ENCODE results near the gene TMEM125.

TMEM125 gene

GRCh38 chr1:43235451-43236121 is 34.2 kb upstream of the TMEM125 start:
- Histone ChIP-seq H3K4me3 (ENCODE audit: low read depth, low read length, poor library complexity, severe bottlenecking) (no peak overlapping the region), H3K4me1 (ENCODE audit: insufficient read depth, low read length, severe bottlenecking) (no peaks in the 10 kb centered on the region), H3K27ac (ENCODE audit: low read depth, low read length, poor library complexity, severe bottlenecking) (no peak overlapping the region), H3K9me3 (ENCODE audit: low read length) (no peaks in the 10 kb centered on the region), H3K27me3 (ENCODE audit: insufficient read depth, low read length) (no peaks in the 10 kb centered on the region), H3F3A (ENCODE audit: insufficient read depth, low read length) (no peaks in the 10 kb centered on the region), H3K79me2 (ENCODE audit: insufficient read depth, low read length) (no peaks in the 10 kb centered on the region), H3K4me2 (ENCODE audit: low read length) (no peak overlapping the region), H3K9ac (ENCODE audit: low read length) (no peak overlapping the region), H3K36me3 (ENCODE audit: insufficient read depth, low read length) (no peaks in the 10 kb centered on the region), H4K20me1 (ENCODE audit: insufficient read depth, low read length) (no peaks in the 10 kb centered on the region), H3K9me2 (ENCODE audit: low read depth, low read length) (no peaks in the 10 kb centered on the region), H2AFZ (ENCODE audit: low read length) (no peak overlapping the region)
- TF ChIP-seq CTCF (IDR thresholded peaks at IDR 0.05; ENCODE audit: low read length) = no peak
- TF ChIP-seq EZH2 (IDR thresholded peaks at IDR 0.05; ENCODE audit: borderline replicate concordance, low read length) = no peak

GRCh38 chr1:43237121-43237520 is 32.7 kb upstream of the TMEM125 start:
- H3K9ac ChIP-seq (ENCODE audit: low read length) = no peak overlapping the region
- no peak overlapping the region for H3K4me2 ChIP-seq (ENCODE audit: low read length)
- H4K20me1 ChIP-seq (ENCODE audit: insufficient read depth, low read length) = no peaks in the 10 kb centered on the region
- no peaks in the 10 kb centered on the region for H3K4me1 ChIP-seq (ENCODE audit: insufficient read depth, low read length, severe bottlenecking)
- TF ChIP-seq EZH2 (IDR thresholded peaks at IDR 0.05; ENCODE audit: borderline replicate concordance, low read length) = no peak
- no peak for TF ChIP-seq CTCF (IDR thresholded peaks at IDR 0.05; ENCODE audit: low read length)
- H3K36me3 ChIP-seq (ENCODE audit: insufficient read depth, low read length) = no peaks in the 10 kb centered on the region
- H3K27me3 ChIP-seq (ENCODE audit: insufficient read depth, low read length) = no peaks in the 10 kb centered on the region
- no peaks in the 10 kb centered on the region for H3F3A ChIP-seq (ENCODE audit: insufficient read depth, low read length)
- no peak overlapping the region for H3K4me3 ChIP-seq (ENCODE audit: low read depth, low read length, poor library complexity, severe bottlenecking)
- H3K9me2 ChIP-seq (ENCODE audit: low read depth, low read length) = no peaks in the 10 kb centered on the region
- no peak overlapping the region for H3K27ac ChIP-seq (ENCODE audit: low read depth, low read length, poor library complexity, severe bottlenecking)
- H3K9me3 ChIP-seq (ENCODE audit: low read length) = no peaks in the 10 kb centered on the region
- H3K79me2 ChIP-seq (ENCODE audit: insufficient read depth, low read length) = no peaks in the 10 kb centered on the region
- no peak overlapping the region for H2AFZ ChIP-seq (ENCODE audit: low read length)

DNA sequence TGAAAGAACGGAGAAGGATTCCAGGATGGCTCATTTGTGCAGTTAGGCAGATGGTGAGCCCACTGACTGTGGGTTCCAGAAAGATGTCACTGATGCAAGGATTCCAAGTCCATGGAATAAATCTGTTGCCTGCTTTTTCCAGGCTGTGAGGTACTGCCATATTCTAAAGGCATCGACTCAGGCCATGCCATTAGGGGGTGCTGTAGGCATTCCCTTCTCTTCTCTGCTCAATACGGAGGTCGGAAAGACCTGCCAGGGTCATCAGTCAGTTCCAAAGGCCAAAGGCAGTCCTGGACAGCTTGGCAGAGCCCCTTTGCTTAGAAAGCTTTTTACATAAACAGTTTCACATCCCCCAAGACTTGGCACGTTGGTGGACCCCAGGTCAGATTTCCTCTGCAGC is 31.7 kb upstream of the TMEM125 start:
- Histone ChIP-seq H2AFZ (ENCODE audit: low read length) (no peak overlapping the region), H4K20me1 (ENCODE audit: insufficient read depth, low read length) (no peaks in the 10 kb centered on the region), H3K79me2 (ENCODE audit: insufficient read depth, low read length) (no peaks in the 10 kb centered on the region), H3K4me3 (ENCODE audit: low read depth, low read length, poor library complexity, severe bottlenecking) (no peak overlapping the region), H3K36me3 (ENCODE audit: insufficient read depth, low read length) (no peaks in the 10 kb centered on the region), H3K27ac (ENCODE audit: low read depth, low read length, poor library complexity, severe bottlenecking) (no peak overlapping the region), H3K9me2 (ENCODE audit: low read depth, low read length) (no peaks in the 10 kb centered on the region), H3K9ac (ENCODE audit: low read length) (no peak overlapping the region), H3K27me3 (ENCODE audit: insufficient read depth, low read length) (no peaks in the 10 kb centered on the region), H3K4me2 (ENCODE audit: low read length) (no peak overlapping the region), H3K9me3 (ENCODE audit: low read length) (no peaks in the 10 kb centered on the region), H3K4me1 (ENCODE audit: insufficient read depth, low read length, severe bottlenecking) (no peaks in the 10 kb centered on the region), H3F3A (ENCODE audit: insufficient read depth, low read length) (no peaks in the 10 kb centered on the region)
- peak; percentile 66 for TF ChIP-seq CTCF (IDR thresholded peaks at IDR 0.05; ENCODE audit: low read length)
- no peak for TF ChIP-seq EZH2 (IDR thresholded peaks at IDR 0.05; ENCODE audit: borderline replicate concordance, low read length)

Data from OCI-LY1 (cell line).